Mucosa of gallbladder (tissue), 1 donor: ENCODE data around the gene PTPN2. TPM values are rescaled to one million over a fixed set of nuclear protein-coding genes. Genes with fewer than 3 reads are reported as not detected.
"Not testable (repeated sequence)": the region's sequence is repeated elsewhere in the genome, so short reads cannot be mapped to it uniquely, and the experiment has no call there.

ENCODE experiments used
- DNase-seq: peaks from one replicate; pipeline ENCODE4 v3.0.0-alpha.2; 2020; ENCODE audit warnings: low spot score
- total RNA-seq: library from RNA; stranded (reverse); gene quantifications from one replicate; pipeline ENCODE4 v1.2.1, GENCODE V29; 2021
- donor health status: DM: no; HTN: no; CAD: no.

PTPN2 gene
- total RNA-seq, 1 donor from 2014 or later, result 31.0 TPM

GRCh38 chr18:12891561-12891960 is 7.5 kb upstream of the PTPN2 start:
- no peak for DNase-seq

GRCh38 chr18:12890964-12891363 is 6.9 kb upstream of the PTPN2 start:
- no peak for DNase-seq

- DNase-seq, result no peak
Measured at GRCh38 chr18:12886498-12887126, 2.6 kb upstream of the PTPN2 start.

GRCh38 chr18:12885500-12885899 is 1.5 kb upstream of the PTPN2 start:
- DNase-seq, result no peak

- DNase-seq, result no peak
Measured at GRCh38 chr18:12884406-12885323, 628 bp upstream of the PTPN2 start.

GRCh38 chr18:12883372-12883683 is 709 bp downstream of the PTPN2 start:
- DNase-seq, result no peak

- DNase-seq, result no peak
Measured at GRCh38 chr18:12882453-12883371, 1.3 kb downstream of the PTPN2 start.

- no peak for DNase-seq
Measured at GRCh38 chr18:12880541-12880910, 3.5 kb downstream of the PTPN2 start.

GRCh38 chr18:12879840-12880540 is 4.0 kb downstream of the PTPN2 start:
- no peak for DNase-seq

GRCh38 chr18:12874992-12875391 is 9.0 kb downstream of the PTPN2 start:
- not testable (repeated sequence) for DNase-seq

- DNase-seq, result not testable (repeated sequence)
Measured at GRCh38 chr18:12873961-12874567, 10.0 kb downstream of the PTPN2 start.

- DNase-seq, result no peak
Measured at GRCh38 chr18:12872408-12872807, 11.6 kb downstream of the PTPN2 start.

- no peak for DNase-seq
Measured at GRCh38 chr18:12868576-12868975, 15.5 kb downstream of the PTPN2 start.

- no peak for DNase-seq
Measured at GRCh38 chr18:12867441-12868123, 16.5 kb downstream of the PTPN2 start.

GRCh38 chr18:12863687-12864216 is 20.3 kb downstream of the PTPN2 start:
- DNase-seq, result no peak

GRCh38 chr18:12862874-12863482 is 21.1 kb downstream of the PTPN2 start:
- DNase-seq, result no peak

- peak; percentile 41 for DNase-seq
Measured at GRCh38 chr18:12862467-12862866, 21.6 kb downstream of the PTPN2 start.

GRCh38 chr18:12861637-12862036 is 22.4 kb downstream of the PTPN2 start:
- no peak for DNase-seq

GRCh38 chr18:12860530-12860929 is 23.5 kb downstream of the PTPN2 start:
- no peak for DNase-seq

GRCh38 chr18:12858991-12859390 is 25.0 kb downstream of the PTPN2 start:
- DNase-seq, result no peak
